Measurements from ENCODE around the gene SLC39A1.

The SLC39A1 gene

DNA sequence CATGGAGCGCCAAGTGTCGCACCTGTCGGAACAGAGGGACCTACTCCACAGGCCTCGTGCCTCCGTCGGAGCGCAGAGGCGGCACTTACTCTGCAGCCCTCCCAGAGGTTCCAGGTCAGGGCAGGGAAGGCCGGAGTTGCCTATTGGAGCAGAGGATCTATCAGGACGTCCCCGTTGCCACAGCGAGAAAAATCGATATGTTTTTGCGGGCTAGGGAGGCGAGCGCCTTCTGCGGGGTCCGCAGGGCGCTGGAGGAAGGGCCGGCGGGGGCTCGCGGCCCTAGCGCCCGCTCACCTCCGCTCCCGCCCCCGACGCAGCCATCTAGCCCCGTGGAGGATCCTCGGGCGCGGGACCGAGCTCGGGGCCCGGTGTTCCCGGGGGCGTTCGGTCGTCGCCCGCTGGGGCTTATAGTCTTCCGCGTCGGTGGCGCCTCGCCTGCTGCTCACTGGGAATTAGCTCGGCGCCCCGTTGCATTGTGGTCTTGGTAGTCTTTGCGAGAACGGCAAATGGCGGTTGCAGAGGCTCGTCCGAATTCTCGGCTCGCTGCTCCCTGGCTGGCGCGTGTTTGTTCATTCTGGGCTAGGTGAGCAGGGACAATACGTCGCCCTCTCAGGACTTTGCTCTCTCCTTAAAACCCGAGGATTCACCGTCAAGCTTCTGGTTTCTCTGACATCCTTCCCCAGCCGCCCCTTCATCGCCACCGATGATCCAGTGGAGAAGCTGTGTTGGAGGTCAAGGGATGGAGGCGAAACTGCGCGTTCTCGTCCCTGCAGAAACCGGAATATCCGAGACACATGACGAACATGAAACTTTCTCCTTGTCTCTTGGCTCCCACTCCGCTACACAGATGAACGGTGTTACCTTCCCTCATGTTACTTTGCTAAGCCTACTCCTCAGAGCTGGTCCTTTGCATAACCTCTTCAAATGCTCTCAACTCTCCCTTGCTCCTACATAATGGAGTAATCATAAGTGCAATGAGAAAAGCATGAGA, 14.2 kb upstream of the SLC39A1 start, which contains the start of gene JTB:
Gene JTB (minus strand): TSS at position 425 of the 991 bp plus-strand sequence. CDS start 422 bp downstream, at position 3.
- peak; percentile 82 for DNase-seq (ENCODE audit: low read depth)

DNA sequence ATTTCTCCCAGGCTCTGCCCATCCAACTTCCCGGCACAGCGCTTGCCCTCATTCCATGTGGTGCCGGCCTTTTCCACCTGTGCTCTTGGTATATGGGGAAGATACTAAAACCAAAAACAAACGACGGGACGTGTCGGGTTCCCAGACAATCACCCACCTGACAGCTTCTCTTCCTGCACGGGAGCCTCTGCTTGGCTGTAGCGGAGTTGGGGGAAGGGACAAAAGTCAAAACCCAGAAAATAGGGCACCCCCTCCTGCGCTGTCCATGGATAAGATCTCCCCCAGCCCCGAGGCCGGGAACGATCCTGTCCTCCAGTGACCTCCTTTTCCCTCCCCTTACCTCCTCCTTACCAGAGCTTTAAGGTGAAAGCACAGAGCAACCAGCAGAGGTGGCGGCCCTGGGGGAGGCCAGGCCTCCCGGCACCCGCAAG, 13.5 kb upstream of the SLC39A1 start:
- DNase-seq (ENCODE audit: low read depth), result no peak

DNA sequence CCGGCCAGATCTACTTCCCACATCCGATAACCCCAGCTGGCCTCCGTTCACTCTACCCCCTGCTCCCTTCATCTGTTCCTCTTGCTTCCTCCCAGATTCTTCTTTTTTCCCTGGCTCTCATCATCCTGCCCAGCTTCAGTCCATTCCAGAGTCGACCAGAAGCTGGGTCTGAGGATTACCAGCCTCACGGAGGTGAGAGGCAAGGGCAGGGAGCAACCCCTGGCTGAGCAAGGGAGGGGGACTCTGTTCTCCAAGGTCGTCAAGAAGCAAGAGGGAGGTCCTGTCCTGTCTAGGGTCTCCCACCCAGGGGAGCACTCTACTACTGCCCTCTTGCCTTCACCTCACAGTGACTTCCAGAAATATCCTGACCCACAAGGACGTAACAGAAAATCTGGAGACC, 10.2 kb upstream of the SLC39A1 start:
- no peak for DNase-seq (ENCODE audit: low read depth)

DNA sequence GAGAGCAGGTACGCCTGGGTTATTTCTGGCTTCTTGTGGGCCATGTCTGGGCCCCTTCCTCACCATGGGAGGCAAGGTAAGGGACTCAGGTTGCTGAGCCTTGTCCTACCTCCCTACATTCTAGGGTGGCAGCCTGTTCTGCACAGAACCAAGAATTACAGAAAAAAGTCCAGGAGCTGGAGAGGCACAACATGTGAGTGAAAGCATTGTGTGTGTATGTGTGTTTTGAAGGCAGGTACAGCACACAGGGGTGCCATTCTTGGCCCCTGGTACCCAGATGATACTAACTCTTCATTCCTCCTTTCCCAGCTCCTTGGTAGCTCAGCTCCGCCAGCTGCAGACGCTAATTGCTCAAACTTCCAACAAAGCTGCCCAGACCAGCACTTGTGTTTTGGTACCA, 9.7 kb upstream of the SLC39A1 start:
- no peak for DNase-seq (ENCODE audit: low read depth)

DNA sequence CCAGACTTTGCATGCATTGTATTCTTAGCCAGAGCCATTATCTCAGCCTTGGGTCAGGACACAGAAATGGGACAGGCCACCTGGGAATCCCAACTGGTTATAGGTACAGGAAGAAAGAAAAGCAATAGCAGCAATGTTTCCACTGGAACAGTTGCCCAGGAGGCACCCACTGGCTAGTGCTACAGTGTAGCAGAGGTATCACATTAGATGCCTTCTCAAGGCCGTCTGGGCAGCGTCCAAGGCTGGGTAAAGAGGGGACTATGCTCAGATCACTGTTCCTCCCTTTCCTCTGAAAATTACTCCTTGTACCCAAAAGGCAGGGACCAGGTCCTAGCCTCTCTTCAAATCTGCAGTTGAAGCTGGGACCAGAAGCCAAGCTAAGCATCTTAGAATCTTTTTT, 7.0 kb upstream of the SLC39A1 start:
- DNase-seq (ENCODE audit: low read depth), result no peak

DNA sequence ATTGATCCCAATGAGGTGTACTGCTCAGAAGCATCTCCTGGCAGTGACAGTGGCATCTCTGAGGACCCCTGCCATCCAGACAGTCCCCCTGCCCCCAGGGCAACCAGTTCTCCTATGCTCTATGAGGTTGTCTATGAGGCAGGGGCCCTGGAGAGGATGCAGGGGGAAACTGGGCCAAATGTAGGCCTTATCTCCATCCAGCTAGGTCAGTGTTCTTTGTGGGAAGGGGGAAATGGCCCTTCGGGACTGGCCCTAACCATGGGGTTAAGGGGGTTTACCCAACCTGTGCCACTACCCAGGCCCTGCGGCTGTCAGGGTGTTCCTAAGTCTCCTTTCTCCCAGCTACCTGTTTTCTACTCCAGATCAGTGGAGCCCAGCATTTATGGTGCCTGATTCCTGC, 5.6 kb upstream of the SLC39A1 start:
- DNase-seq (ENCODE audit: low read depth), result no peak

DNA sequence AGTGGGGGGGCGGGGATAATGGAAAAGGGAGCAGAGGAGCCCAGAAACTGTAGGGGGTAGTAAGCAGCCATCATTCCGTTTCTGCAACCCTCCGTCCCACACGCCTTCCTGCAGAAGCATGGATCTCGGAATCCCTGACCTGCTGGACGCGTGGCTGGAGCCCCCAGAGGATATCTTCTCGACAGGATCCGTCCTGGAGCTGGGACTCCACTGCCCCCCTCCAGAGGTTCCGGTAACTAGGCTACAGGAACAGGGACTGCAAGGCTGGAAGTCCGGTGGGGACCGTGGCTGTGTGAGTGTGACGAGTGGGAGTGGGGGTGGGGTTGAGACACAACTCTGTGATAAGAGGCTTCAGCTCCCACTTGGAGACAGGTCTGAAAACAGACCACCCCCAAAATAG, 5.1 kb upstream of the SLC39A1 start:
- DNase-seq (ENCODE audit: low read depth), result no peak

DNA sequence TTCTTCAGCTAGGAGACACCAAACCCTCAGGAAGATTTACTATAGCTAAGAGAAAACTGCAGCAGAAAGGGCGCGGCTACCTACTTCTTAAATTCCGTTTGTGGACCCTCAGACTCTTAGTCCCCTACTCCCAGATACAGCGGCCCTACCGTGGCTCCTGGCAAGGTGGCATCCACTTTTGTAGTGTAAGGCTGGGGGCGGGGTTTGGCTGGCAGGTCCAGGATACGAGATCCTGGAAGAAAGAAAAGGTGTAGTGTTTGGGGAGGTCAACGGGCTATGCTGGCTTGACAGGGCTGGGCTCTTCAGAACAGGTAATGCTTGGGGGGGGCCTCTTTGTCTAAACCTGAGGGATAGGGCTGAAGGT, 4.6 kb upstream of the SLC39A1 start:
- DNase-seq (ENCODE audit: low read depth), result no peak

DNA sequence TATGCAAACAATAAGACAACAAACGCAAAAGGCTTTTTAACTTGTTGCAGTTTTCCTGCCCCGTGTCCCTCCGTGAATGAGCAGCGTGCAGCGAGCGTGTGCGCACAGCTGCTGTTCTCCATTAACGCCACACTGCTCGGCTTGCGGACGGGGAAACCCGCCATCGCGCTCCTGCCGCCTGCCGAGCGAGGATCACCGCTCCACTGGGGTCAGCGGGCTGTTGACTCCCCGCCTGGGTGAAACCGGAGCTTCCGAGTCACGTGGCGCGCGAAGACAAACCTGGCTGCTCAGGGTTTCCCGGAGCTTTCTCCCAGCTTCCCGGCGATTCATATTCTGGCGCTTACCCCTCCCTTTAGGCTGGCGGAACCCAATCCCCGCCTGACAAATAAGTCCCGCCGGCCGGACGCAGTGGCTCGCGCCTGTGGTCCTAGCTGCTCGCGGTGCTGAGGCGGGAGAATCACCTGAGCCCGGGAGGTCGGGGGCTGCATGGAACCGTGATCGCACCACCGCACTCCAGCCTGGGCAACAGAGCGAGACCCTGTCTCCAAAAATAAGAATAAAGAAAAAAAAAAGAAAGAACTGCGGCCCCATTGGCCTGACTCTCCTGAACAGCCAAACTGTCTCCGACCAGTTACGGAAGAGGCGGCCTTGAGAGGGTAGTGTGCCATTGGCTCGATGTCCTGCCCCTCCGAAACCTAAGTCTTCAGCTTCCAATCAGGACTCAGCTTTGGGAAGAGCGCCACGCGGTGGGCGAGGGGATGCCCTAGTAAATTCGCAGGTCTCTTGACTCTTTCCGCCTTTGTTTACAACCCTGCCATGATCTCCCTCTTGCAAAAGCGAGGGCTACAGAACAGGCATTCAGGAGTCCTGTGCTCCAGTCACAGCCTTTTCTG, 4.0 kb upstream of the SLC39A1 start, which contains the start of gene CREB3L4:
Gene CREB3L4 (plus strand): TSS at position 796 of the 893 bp plus-strand sequence. CDS start 624 bp downstream, outside the sequence.
- peak; percentile 76 for DNase-seq (ENCODE audit: low read depth)

DNA sequence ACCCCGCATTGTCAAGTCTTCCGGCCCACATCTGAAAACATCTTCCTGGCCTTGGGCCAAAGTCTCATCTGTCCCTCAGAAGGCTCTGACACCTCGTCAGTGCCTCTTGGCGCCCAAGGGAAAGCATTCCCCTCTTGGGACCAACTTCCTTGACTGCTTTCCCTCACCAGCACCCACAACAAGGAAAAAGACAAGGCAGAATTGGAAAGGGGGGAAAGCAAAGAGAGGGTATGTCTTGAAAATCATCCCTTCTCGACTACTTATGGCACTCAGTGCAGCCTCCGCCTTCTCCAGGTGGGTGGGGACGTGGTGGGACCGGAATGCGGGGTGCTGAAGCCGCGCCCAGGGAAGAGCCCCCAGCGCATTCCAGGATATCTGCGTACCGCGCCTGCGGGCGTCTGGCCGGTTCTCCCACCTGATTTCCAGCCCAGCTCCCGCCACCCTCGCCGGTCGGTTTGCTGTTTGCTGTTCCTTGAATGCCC, 554 bp upstream of the SLC39A1 start:
- DNase-seq (ENCODE audit: low read depth), result no peak

DNA sequence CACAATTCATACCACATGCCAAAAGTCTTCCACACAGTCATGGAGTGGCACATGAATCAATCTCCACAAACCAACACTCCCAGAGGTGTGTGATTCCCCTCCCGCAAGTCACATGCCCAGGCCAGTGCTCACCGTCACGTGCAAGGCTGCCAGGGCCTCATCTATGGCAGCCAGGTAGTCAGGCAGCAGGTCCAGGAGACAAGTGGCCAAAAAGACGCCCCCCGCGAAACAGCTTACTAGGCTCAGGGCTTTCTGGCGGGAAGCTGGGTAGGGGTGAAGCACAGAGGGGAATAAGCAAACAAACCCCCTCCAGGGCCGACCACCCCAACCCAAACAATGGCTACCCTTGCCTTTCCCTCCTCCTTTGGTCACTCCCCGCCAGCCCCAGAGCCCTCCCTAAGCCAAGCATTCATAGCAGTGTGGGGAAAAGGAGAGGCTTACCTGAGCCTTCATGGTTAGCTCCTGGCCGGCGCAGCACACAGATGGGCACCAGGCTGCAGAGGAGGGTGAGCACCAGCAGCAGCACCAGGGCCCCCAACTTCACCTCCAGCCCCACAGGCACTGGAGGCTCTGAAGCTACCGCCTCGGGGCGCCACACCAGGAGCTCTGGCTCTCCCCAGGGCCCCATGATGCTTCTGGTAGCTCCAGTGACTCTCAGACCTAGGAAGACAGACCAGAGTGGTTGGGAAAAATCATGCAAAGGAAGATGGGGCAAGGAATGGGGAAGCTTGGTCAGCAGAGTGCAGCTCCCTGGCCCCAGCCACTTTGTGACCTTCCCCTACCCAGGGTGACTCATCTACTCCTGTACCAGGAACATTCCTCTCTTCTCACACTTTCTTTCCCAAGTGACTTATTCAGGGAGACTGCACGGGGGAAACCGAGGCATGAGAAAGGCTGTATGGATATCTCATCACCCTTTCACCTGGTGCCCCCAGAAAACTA, 978 bp downstream of the SLC39A1 start:
- no peak for DNase-seq (ENCODE audit: low read depth)

DNA sequence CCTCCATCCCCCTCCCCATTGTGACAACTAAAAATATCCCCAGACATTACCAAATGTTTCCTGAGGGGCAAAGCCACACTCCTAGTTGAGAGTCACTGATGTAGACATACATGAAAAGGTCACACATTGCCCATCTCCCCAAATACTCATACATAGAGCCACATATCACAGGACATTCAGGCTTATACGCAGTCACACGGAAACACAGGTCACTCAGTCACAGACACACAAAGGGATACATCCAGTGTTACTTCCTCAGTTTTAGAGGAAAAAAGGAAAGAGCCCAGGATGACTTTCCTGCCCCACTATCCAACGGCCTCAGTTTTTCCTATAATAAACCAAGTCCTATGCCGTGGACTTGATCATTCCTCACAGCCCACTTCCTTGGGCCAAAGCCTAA, 1.9 kb downstream of the SLC39A1 start:
- DNase-seq (ENCODE audit: low read depth), result no peak

DNA sequence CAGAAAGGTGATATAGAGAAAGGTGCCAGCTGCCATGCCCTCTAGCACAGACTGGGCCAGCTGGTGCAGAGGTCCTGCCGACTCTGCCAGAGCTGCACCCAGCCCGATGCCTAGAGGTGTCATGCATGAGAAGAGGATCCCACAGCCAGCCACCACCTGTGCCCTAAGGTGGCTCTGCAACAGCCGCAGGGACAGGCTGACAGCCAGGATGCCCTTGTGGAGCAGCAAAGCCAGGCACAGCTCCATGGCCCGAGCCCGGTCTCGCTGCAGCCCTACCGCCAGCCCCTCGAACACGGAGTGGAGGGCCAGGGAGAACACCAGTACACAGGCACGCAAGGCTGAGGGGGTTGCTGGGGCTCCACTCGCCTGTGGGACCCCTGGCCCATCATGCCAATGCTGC, 3.1 kb downstream of the SLC39A1 start:
- DNase-seq (ENCODE audit: low read depth), result no peak

DNA sequence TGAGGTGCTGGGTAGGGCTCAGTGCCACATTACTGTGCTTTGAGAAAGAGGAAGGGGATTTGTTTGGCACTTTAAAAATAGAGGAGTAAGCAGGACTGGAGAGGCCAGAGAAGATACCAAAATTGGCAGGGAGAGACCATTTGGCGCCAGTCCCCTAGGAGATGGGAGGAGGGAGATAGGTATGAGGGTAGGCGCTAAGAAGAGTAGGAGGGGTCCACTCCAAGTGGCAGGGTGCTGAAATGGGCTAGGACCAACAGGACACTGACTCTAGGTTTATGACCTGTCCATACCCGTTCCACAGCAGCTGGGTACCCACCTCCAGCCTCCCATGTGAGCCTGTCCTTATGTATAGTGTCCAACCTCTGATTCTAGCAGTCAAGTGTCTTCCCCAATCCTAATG, 3.9 kb downstream of the SLC39A1 start:
- no peak for DNase-seq (ENCODE audit: low read depth)

DNA sequence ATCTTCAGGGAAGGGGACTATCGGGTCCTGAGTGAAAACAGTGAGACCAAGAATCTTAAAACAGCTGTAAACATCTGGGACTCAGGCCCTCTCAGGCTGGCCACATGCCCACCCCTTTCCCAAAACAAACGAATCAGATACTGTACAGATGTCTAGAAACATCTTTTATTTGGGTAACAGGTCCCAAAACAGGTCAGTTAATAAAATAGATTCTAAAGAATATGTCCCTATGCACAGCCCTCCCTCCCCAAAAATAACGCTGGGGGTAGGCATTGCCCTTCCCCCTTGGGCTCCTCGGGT, 4.4 kb downstream of the SLC39A1 start:
- no peak for DNase-seq (ENCODE audit: low read depth)

DNA sequence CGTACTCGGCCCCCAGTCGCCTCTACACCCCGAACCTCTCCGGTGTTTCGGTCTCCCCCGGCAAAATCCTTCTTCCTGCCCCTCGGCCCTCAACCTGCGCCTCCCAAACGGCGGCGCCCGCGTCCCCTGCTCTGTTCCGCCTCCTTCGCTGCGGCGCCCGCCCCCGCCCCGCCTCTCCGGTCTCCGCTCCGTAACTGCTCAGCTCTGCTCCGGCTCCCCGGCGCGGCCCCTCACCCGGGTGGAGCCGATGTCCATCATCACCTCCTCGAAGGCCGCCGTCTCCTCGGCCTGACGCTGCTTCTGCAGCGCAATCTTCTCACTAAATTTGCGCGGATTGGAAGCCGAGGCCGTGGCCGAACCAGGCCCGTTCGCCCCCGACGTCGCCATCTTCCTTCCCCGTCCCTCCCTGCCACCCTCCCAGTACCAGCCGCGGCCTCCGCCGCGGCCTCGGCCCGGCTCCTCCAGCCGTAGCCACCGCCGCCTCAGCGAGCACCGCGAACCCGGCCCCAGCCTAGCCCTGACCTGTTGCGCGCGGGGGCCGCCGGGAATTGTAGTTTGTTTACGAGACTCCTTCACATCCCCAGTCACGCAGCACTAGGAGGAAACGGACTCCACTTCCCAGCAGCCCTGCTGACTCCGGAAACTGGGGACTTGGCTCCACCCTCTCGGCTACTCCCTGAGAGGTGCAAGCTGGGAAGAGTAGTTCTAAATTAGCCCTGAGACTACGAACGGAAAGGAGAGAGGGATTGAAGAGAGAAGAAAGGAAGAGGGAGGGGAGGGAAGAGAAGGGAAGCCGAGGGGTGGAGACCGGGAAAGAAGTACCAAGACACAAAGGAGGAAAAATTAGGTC, 5.0 kb downstream of the SLC39A1 start, which contains the start of gene CRTC2:
Gene CRTC2 (minus strand): TSS at position 502 of the 850 bp plus-strand sequence. CDS start 115 bp downstream, at position 387.
- DNase-seq (ENCODE audit: low read depth), result peak; percentile 94

DNA sequence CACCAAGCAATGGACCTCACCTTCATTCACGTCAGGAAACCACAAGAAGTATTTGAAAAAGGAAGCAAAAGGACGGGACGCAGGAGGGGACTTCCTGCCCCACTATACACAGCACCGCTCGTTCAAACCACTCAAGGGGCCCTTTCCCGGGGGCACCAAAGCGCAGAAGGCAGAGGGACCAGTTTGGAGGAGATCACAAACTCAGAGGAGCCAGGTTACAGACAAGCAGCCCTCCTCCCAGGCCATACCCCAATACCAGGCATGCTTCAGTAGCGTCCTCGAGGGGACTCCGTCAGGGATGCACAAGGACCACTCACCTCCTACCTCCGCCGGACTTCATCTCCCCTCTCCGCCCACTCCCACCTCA, 5.6 kb downstream of the SLC39A1 start:
- DNase-seq (ENCODE audit: low read depth), result no peak

DNA sequence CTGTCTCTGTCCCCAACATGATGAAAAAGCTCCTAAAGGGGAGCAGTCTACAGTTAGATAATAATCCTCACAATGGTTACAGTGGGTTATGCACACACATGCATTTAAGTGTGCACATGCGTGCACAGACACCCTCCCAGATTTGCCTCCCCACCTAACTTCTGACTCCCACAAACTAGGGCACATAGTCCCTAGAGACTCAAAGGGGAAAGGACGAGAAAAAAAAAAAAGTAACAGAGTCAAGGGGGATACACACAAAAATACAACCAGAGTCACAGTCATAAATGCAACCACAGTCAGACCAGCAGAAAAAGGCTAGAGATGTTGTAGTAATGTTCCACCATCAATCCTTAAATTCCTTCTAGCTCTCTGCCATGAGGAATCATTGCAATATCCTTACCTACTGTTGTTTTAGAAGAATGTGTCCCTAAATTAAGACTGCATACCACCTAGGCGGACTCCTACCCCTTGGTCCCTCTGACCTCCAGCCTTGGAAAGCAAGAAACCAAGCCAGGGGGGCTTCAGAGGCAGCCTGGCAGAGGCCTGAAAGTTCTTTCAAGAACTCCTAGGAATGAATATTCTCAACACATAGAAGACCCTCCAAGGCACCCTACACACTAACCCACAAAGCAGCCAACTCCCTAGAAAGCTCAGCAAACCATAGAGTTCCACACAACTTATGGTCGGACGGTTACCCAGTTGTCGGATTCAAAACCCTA, 6.2 kb downstream of the SLC39A1 start:
- DNase-seq (ENCODE audit: low read depth), result no peak

DNA sequence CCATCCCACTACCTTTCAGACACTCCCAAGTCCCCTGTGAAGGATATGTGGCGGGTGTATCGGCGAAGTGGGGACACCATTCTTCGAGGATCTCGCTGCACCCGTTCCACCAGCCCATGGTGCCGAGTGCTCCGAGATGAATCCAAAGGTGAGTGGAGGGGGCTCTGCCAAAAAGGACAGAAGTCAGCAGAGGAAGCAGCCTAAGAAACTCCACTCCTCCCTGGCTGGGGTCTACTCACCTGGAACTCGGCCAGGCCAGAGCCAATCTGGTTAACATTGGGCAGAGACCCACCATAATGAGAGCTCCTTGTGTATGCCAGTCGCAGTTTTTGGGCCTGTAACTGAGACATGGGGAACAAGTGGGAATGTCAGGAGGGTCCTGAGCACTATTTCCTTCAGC, 8.5 kb downstream of the SLC39A1 start:
- no peak for DNase-seq (ENCODE audit: low read depth)

DNA sequence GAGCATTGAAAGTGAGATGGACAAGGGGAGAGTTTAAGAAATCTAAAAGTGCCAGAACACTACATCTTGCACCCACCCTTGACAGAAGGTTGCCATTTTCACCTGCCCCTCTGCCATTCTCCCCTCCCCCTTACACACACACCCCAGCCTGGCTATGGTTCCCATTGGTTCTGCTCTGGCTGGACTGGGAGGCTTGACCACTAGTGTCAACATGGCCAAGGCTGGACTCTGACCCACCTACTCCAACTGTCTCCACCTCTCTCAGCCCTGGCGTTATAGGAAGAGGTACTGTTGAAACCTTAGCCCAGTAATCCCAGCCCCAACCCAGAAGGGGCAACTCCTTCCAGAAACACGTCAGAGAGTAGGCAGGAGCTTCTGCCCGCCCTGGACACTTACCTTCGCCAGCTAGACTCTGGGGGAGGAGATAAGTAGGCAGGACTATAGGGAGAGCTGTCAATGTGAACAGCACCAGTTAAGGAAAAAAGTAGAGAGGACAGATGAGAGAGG, 9.4 kb downstream of the SLC39A1 start:
- no peak for DNase-seq (ENCODE audit: low read depth)

Measured in activated T-cell treated with anti-CD3 and anti-CD28 coated beads for 48 hours (primary cell).